ENCODE results near the gene SPG7.

Gene SPG7

DNA sequence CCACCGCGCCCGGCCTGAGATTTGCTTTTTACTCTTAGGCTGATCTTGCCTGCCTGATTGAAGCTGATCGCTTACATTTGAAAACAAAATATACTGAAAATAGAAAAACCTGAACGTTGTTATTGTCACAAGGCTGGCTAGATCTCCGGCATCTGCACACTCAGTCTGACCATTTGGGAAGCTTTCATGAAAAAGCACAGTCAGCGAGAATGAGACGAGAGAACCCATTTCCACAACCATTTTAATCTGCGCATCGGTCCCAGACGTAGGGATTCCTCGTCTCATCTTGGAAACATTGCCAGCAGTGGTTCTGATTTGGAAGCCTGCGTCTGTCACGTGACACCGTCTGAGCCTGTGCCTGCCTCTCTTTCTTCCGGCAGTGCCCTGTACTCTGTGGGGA is 20.9 kb downstream of the SPG7 start:
- H2AFZ ChIP-seq (ENCODE audit: low read depth, low read length) = no peak overlapping the region
- no peak overlapping the region for H3K4me3 ChIP-seq (ENCODE audit: low read depth in 1 of 2, low read length in 2 of 2)
- H3K36me3 ChIP-seq (ENCODE audit: insufficient read depth, low read length) = peaks cover 88% of the 10 kb centered on the region
- peaks cover 2% of the 10 kb centered on the region; the same call in 1 of the 2 replicates for H4K20me1 ChIP-seq (ENCODE audit: insufficient read depth, low read length)
- no peak overlapping the region for H3K4me2 ChIP-seq (ENCODE audit: insufficient read depth, low read length)
- no peak for TF ChIP-seq CTCF (IDR thresholded peaks at IDR 0.05; ENCODE audit: borderline replicate concordance, extremely low read depth, low read length, poor library complexity, severe bottlenecking)
- no peak for TF ChIP-seq EZH2 (IDR thresholded peaks at IDR 0.05; ENCODE audit: borderline replicate concordance, low read depth, low read length, severe bottlenecking)
- H3K9ac ChIP-seq (ENCODE audit: low read depth, low read length) = no peak overlapping the region
- no peak for DNase-seq
- H3K27me3 ChIP-seq (ENCODE audit: insufficient read depth, low read length, poor library complexity) = no peaks in the 10 kb centered on the region
- no peak for ATAC-seq (ENCODE audit: insufficient read depth, low read depth)
- no peak overlapping the region for H3K27ac ChIP-seq (ENCODE audit: low read length)
- H3K4me1 ChIP-seq (ENCODE audit: insufficient read depth, low read length) = no peaks in the 10 kb centered on the region
- H3K9me3 ChIP-seq (ENCODE audit: insufficient read depth, low read length, severe bottlenecking) = no peaks in the 10 kb centered on the region
- no peaks in the 10 kb centered on the region; the same call in none of the 2 replicates for H3K79me2 ChIP-seq (ENCODE audit: insufficient read depth, low read length)

GRCh38 chr16:89530401-89531381 is 22.5 kb downstream of the SPG7 start:
- H2AFZ ChIP-seq (ENCODE audit: low read depth, low read length) = no peak overlapping the region
- no peak for ATAC-seq (ENCODE audit: insufficient read depth, low read depth)
- H3K27ac ChIP-seq (ENCODE audit: low read length) = no peak overlapping the region
- no peak overlapping the region for H3K4me2 ChIP-seq (ENCODE audit: insufficient read depth, low read length)
- H3K9me3 ChIP-seq (ENCODE audit: insufficient read depth, low read length, severe bottlenecking) = no peaks in the 10 kb centered on the region
- H3K36me3 ChIP-seq (ENCODE audit: insufficient read depth, low read length) = peaks cover 88% of the 10 kb centered on the region
- H3K4me1 ChIP-seq (ENCODE audit: insufficient read depth, low read length) = no peaks in the 10 kb centered on the region
- TF ChIP-seq CTCF (IDR thresholded peaks at IDR 0.05; ENCODE audit: borderline replicate concordance, extremely low read depth, low read length, poor library complexity, severe bottlenecking) (peak; percentile 3), EZH2 (IDR thresholded peaks at IDR 0.05; ENCODE audit: borderline replicate concordance, low read depth, low read length, severe bottlenecking) (no peak)
- H3K79me2 ChIP-seq (ENCODE audit: insufficient read depth, low read length) = peaks cover 9% of the 10 kb centered on the region
- peaks cover 7% of the 10 kb centered on the region for H4K20me1 ChIP-seq (ENCODE audit: insufficient read depth, low read length)
- H3K4me3 ChIP-seq (ENCODE audit: low read depth in 1 of 2, low read length in 2 of 2) = no peak overlapping the region
- DNase-seq = no peak
- no peaks in the 10 kb centered on the region for H3K27me3 ChIP-seq (ENCODE audit: insufficient read depth, low read length, poor library complexity)
- H3K9ac ChIP-seq (ENCODE audit: low read depth, low read length) = no peak overlapping the region

GRCh38 chr16:89531821-89532526 is 23.8 kb downstream of the SPG7 start:
- no peak for ATAC-seq (ENCODE audit: insufficient read depth, low read depth)
- DNase-seq = no peak
- Histone ChIP-seq H3K4me3 (ENCODE audit: low read depth in 1 of 2, low read length in 2 of 2) (no peak overlapping the region), H3K9ac (ENCODE audit: low read depth, low read length) (no peak overlapping the region), H4K20me1 (ENCODE audit: insufficient read depth, low read length) (peaks cover 15% of the 10 kb centered on the region), H2AFZ (ENCODE audit: low read depth, low read length) (no peak overlapping the region), H3K4me1 (ENCODE audit: insufficient read depth, low read length) (no peaks in the 10 kb centered on the region), H3K36me3 (ENCODE audit: insufficient read depth, low read length) (peaks cover 80% of the 10 kb centered on the region), H3K4me2 (ENCODE audit: insufficient read depth, low read length) (no peak overlapping the region), H3K79me2 (ENCODE audit: insufficient read depth, low read length) (peaks cover 16% of the 10 kb centered on the region), H3K27ac (ENCODE audit: low read length) (no peak overlapping the region), H3K27me3 (ENCODE audit: insufficient read depth, low read length, poor library complexity) (no peaks in the 10 kb centered on the region), H3K9me3 (ENCODE audit: insufficient read depth, low read length, severe bottlenecking) (no peaks in the 10 kb centered on the region)
- TF ChIP-seq EZH2 (IDR thresholded peaks at IDR 0.05; ENCODE audit: borderline replicate concordance, low read depth, low read length, severe bottlenecking) (no peak), CTCF (IDR thresholded peaks at IDR 0.05; ENCODE audit: borderline replicate concordance, extremely low read depth, low read length, poor library complexity, severe bottlenecking) (no peak)
